Stimulated activated CD4-positive, alpha-beta T cell treated with anti-CD3 and anti-CD28 coated beads, Interleukin-1b, Interleukin-23, amount 100 ng/mL, for 1 hour (primary cell): ENCODE data around the gene NBPF26.
"Not testable (repeated sequence)": the region's sequence is repeated elsewhere in the genome, so short reads cannot be mapped to it uniquely, and the experiment has no call there.

Experiments
- DNase-seq, 2 donors: peaks; one replicate each; pipeline ENCODE4 v3.0.0-alpha.2; 2020; ENCODE audit warnings: low read depth in 2 of 2

NBPF26 gene

DNA sequence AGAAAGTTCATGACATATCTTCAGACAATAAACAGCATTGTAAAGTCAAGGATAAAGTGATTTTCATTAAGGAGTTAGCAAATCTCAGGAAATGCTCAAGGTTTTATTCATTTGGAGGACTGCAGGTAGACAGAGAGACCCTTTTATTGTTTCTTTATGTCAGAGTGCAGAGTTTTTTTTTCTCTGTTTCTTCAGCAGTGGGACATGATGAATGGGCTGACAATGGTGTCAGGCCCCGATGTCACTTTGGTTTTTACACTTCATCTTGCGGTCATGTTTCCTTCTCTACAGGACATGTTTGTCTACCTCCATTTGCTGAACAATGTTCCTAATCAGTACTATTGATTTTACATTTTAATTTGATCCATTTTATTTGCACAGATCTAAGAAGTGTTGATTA, 134.4 kb downstream of the NBPF26 start:
- not testable (repeated sequence) for DNase-seq

DNA sequence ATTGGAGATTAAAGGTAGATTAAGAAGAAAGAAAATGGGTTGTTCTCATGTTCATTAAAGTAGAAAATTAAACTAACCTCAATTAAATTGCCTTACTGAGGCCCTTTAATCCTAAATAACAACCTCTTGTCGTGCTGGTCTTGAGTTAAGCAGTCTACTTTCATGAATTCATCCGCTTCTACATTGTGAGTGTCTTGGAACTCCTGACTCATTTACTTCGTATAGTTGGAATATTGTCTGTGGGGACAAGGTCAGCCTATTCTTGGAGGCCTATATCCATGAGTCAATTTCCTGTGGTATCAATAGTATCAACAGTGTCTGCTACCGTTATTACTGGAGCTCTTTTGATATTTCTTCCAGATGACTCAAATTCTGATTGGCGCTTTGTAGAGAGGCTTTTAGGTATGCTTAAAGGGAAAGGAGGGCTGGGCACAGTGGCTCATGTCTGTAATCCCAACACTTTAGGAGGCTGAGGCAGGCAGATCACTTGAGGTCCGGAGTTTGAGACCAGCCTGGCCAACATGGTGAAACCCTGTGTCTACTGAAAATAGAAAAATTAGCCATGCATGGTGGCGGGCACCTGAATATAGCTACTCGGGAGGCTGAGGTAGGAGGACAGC, 136.0 kb downstream of the NBPF26 start:
- DNase-seq, result not testable (repeated sequence)

DNA sequence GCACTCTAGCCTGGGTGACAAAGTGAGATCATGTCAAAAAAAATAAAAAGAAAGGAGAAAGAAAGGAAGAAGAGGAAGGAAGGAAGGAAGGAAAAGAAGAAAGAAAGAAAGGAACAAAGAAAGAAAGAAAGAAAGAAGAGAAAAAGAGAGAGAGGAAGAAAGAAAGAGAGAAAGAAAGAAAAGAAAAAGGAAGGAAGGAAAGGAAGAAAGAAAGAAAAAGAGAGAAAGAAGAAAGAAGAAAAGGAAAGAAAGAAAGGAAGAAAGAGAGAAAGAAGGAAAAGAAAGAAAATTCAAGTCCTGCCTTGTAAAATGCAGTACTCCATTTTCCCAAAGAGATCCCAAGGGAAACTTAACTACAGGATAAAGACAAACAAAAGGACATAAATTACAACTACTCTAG, 154.5 kb downstream of the NBPF26 start:
- DNase-seq, result not testable (repeated sequence)

DNA sequence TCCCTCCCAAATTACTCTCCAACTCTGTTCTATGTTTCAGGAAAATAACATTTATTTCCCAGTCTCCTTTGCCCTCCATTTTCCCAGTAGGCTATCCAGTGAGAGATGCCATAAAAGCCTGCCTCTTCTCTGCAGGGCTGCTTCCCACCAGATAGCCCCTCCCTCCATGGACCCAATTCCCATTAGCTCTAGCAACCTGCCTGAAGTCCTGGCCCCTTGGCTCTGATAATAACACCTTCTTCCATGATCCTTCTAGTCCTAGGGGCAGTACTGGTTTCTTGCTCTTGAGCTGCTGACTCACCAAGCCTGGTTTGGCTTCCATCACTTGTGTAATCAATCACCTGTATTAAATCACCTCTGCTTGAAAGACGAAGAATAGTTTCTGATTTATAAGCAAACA, 156.3 kb downstream of the NBPF26 start:
- not testable (repeated sequence) for DNase-seq

DNA sequence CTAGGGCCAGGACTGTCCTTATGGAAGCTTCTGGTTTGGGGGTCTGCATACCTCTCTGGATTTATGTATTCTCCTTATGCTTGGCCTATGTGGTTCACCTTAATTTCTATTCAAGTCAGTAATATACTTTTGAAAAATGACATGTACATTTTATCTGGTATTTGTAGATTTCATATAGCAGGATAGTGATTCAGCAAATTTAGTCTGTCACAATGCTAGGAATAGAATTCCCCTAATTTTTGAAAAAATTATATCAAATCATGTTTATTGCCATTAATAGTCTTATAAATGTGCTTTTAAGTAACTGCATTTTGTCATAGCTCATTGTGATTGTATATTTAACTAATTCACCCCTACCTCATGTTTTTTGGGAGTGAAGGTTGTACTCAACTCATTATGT, 158.2 kb downstream of the NBPF26 start:
- not testable (repeated sequence) for DNase-seq
